K562 (cell line): Measurements from ENCODE around the gene FBXO22. TPM values are rescaled to one million over a fixed set of nuclear protein-coding genes. Genes with fewer than 3 reads are reported as not detected.

Experiments
- ADNP ChIP-seq: fragments of 200-800 bp; sonication (Bioruptor generic); IDR thresholded peaks from 2 replicates; pipeline ENCODE4 v1.6.1; 2016; ENCODE audit warnings: missing genetic modification characterization, missing compliant biosample characterization
- CREB1 ChIP-seq, 2 experiments: sonication (generic) in 1 of 2; formaldehyde crosslinking in 1 of 2; IDR thresholded peaks; 2 replicates each; pipeline versions ENCODE4 v1.6.1 to v1.8.0; 2012 to 2022; ENCODE audit warnings: inconsistent platforms in 1 of 2, mild to moderate bottlenecking in 1 of 2, missing genetic modification reagents in 1 of 2, moderate library complexity in 1 of 2
- E2F6 ChIP-seq, 2 experiments: IDR thresholded peaks; 2 replicates each; pipeline ENCODE4 v1.6.1; 2011; ENCODE audit warnings: borderline replicate concordance in 1 of 2, control low read depth in 1 of 2, low read depth in 1 of 2, low read length in 1 of 2, mild to moderate bottlenecking in 1 of 2, mixed read lengths in 1 of 2, moderate library complexity in 1 of 2; ENCODE audit not compliant: insufficient read depth in 1 of 2, insufficient read length in 1 of 2, poor library complexity in 1 of 2, severe bottlenecking in 1 of 2; ENCODE audit errors: extremely low read depth in 1 of 2
- ETS2 ChIP-seq: IDR thresholded peaks from 2 replicates; pipeline ENCODE4 v1.6.1; 2016; ENCODE audit warnings: borderline replicate concordance, missing genetic modification characterization, mild to moderate bottlenecking, moderate library complexity, missing compliant biosample characterization; ENCODE audit not compliant: poor library complexity, severe bottlenecking
- HDAC1 ChIP-seq, 2 experiments: fragments of 450-650 bp; IDR thresholded peaks; 2 replicates each; pipeline ENCODE4 v1.6.1; 2016 to 2017; ENCODE audit warnings: inconsistent platforms in 1 of 2, mild to moderate bottlenecking in 1 of 2, moderate library complexity in 1 of 2
- MCM7 ChIP-seq, 2 experiments: fragments of 450-650 bp; IDR thresholded peaks; 2 replicates each; pipeline ENCODE4 v1.6.1; 2016 to 2018
- MEIS2 ChIP-seq: fragments of 450-650 bp; IDR thresholded peaks from 2 replicates; pipeline ENCODE4 v1.6.1; 2014; ENCODE audit warnings: mild to moderate bottlenecking; ENCODE audit not compliant: partially characterized antibody
- MXI1 ChIP-seq: IDR thresholded peaks from 2 replicates; pipeline ENCODE4 v1.6.1; 2011; ENCODE audit warnings: low read depth, mild to moderate bottlenecking, improper control_type of control experiment, low read length
- NFE2L1 ChIP-seq: fragments of 450-650 bp; IDR thresholded peaks from 2 replicates; pipeline ENCODE4 v1.6.1; 2016; ENCODE audit warnings: missing genetic modification characterization, low read depth, mild to moderate bottlenecking, missing compliant biosample characterization, moderate library complexity, borderline replicate concordance
- PHB ChIP-seq: fragments of 250-450 bp; sonication (Bioruptor Pico); IDR thresholded peaks from 2 replicates; pipeline ENCODE4 v1.5.0; 2021
- PTTG1 ChIP-seq: fragments of 450-650 bp; IDR thresholded peaks from 2 replicates; pipeline ENCODE4 v1.6.1; 2016; ENCODE audit warnings: low read depth, mild to moderate bottlenecking, missing genetic modification characterization, missing compliant biosample characterization
- SIX5 ChIP-seq, 2 experiments: IDR thresholded peaks; 2 replicates each; pipeline ENCODE4 v1.6.1; 2011; ENCODE audit warnings: low read length in 2 of 2, borderline replicate concordance in 1 of 2, low read depth in 1 of 2, mild to moderate bottlenecking in 1 of 2, moderate library complexity in 1 of 2; ENCODE audit not compliant: insufficient read depth in 1 of 2
- TAL1 ChIP-seq: fragments of 450-650 bp; IDR thresholded peaks from 2 replicates; pipeline ENCODE4 v1.6.1; 2016; ENCODE audit warnings: mild to moderate bottlenecking
- TRIM28 ChIP-seq: fragments of 450-650 bp; IDR thresholded peaks from 2 replicates; pipeline ENCODE4 v1.6.1; 2017
- ZNF740 ChIP-seq, 3 experiments: fragments of 200-800 bp in 1 of 3; sonication (Bioruptor generic) in 1 of 3; sonication (generic) in 1 of 3; formaldehyde crosslinking in 1 of 3; IDR thresholded peaks; 2 replicates each; pipeline versions ENCODE4 v1.6.1 to v1.8.0; 2016 to 2022; ENCODE audit warnings: mild to moderate bottlenecking in 2 of 3, missing compliant biosample characterization in 2 of 3, missing genetic modification characterization in 2 of 3, missing genetic modification reagents in 1 of 3
- polyA plus RNA-seq, 8 experiments: library from polyadenylated mRNA; depleted of rRNA in 4 of 8; stranded (reverse) in 5 of 8; unstranded in 3 of 8; fragments of >200 nt; fragmentation: Nextera tagmentation in 2 of 8; fragmentation: Illumina TruSeq in 1 of 8; extraction: Ambion mirVana in 2 of 8; extraction: Trizol in 1 of 8; gene quantifications; 2 replicates each; pipeline versions ENCODE4 v1.2.1 to v1.2.3, GENCODE V29; 2011 to 2014; ENCODE audit warnings: inconsistent platforms in 1 of 8, missing spikeins in 1 of 8
- total RNA-seq, 7 experiments: library from RNA; depleted of rRNA in 6 of 7; stranded (reverse); fragments of >200 nt in 6 of 7; fragmentation: Illumina TruSeq in 2 of 7; extraction: Trizol in 2 of 7; gene quantifications; 2 replicates each; pipeline versions ENCODE4 v1.2.1 to v1.2.3, GENCODE V29; 2011 to 2021; ENCODE audit warnings: low replicate concordance in 1 of 7
- TF ChIP-seq, protein P1 (sequence below): fragments of 450-650 bp; formaldehyde crosslinking; IDR thresholded peaks from 2 replicates; pipeline ENCODE4 v1.4.0; 2020; ENCODE audit warnings: mild to moderate bottlenecking, mixed read lengths
- TF ChIP-seq, protein P2 (sequence below): fragments of 450-650 bp; IDR thresholded peaks from 2 replicates; pipeline ENCODE4 v1.6.1; 2018; ENCODE audit not compliant: partially characterized antibody

The FBXO22 gene
- total and polyA plus RNA-seq, 9 of the 15 experiments (the other 6 are each of a cell fraction or from before 2014, with no cell fraction given) = 24.4 to 99.4 (median 66.5) TPM

GRCh38 chr15:75903331-75904239 lies at the start of gene FBXO22 (continued):
- TF ChIP-seq MEIS2 (peak; percentile 5), MXI1 (peak; percentile 63), TAL1 (no peak), ZNF740 (CRISPR knock-in tag; IDR thresholded peaks at IDR 0.05) (no peak), ZNF740 (tag; IDR thresholded peaks at IDR 0.05) (no peak), E2F6 (IDR thresholded peaks at IDR 0.05; ENCODE audit: borderline replicate concordance in 1 of 2, extremely low read depth in 1 of 2, insufficient read depth in 1 of 2, insufficient read length in 1 of 2, low read depth in 1 of 2, low read length in 1 of 2, poor library complexity in 1 of 2, severe bottlenecking in 1 of 2) (no peak), CREB1 (IDR thresholded peaks at IDR 0.05) (peak; percentile 76), CREB1 (CRISPR knock-in tag; IDR thresholded peaks at IDR 0.05) (peak; percentile 88), SIX5 (IDR thresholded peaks at IDR 0.05; ENCODE audit: borderline replicate concordance in 1 of 2, insufficient read depth in 1 of 2, low read depth in 1 of 2, low read length in 2 of 2) (peak; percentile 29 to 40; a peak in 2 of 4 replicates), ETS2 (tag) (no peak), MCM7 (IDR thresholded peaks at IDR 0.05) (no peak), HDAC1 (IDR thresholded peaks at IDR 0.05) (peak in 1 of 2 experiments; percentile 87; a peak in 2 of 4 replicates), PHB (CRISPR knock-in tag) (peak; percentile 56; the same call in 1 of the 2 replicates), NFE2L1 (tag) (no peak), TRIM28 (0 out of 2 replicates have a peak, but pooled peaks have one; percentile 18), PTTG1 (tag) (no peak), ADNP (no peak)
- TF ChIP-seq, protein P1, sequence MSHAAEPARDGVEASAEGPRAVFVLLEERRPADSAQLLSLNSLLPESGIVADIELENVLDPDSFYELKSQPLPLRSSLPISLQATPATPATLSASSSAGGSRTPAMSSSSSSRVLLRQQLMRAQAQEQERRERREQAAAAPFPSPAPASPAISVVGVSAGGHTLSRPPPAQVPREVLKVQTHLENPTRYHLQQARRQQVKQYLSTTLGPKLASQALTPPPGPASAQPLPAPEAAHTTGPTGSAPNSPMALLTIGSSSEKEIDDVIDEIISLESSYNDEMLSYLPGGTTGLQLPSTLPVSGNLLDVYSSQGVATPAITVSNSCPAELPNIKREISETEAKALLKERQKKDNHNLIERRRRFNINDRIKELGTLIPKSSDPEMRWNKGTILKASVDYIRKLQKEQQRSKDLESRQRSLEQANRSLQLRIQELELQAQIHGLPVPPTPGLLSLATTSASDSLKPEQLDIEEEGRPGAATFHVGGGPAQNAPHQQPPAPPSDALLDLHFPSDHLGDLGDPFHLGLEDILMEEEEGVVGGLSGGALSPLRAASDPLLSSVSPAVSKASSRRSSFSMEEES (CRISPR knock-in tag) = no peak
- TF ChIP-seq, protein P2, sequence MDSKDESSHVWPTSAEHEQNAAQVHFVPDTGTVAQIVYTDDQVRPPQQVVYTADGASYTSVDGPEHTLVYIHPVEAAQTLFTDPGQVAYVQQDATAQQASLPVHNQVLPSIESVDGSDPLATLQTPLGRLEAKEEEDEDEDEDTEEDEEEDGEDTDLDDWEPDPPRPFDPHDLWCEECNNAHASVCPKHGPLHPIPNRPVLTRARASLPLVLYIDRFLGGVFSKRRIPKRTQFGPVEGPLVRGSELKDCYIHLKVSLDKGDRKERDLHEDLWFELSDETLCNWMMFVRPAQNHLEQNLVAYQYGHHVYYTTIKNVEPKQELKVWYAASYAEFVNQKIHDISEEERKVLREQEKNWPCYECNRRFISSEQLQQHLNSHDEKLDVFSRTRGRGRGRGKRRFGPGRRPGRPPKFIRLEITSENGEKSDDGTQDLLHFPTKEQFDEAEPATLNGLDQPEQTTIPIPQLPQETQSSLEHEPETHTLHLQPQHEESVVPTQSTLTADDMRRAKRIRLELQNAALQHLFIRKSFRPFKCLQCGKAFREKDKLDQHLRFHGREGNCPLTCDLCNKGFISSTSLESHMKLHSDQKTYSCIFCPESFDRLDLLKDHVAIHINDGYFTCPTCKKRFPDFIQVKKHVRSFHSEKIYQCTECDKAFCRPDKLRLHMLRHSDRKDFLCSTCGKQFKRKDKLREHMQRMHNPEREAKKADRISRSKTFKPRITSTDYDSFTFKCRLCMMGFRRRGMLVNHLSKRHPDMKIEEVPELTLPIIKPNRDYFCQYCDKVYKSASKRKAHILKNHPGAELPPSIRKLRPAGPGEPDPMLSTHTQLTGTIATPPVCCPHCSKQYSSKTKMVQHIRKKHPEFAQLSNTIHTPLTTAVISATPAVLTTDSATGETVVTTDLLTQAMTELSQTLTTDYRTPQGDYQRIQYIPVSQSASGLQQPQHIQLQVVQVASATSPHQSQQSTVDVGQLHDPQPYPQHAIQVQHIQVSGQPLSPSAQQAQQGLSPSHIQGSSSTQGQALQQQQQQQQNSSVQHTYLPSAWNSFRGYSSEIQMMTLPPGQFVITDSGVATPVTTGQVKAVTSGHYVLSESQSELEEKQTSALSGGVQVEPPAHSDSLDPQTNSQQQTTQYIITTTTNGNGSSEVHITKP = peak; percentile 38
